ENCODE results near the gene SAMD14.
A peak's percentile ranks its signal among the peaks of the same experiment; 100 is the strongest.

DNA sequence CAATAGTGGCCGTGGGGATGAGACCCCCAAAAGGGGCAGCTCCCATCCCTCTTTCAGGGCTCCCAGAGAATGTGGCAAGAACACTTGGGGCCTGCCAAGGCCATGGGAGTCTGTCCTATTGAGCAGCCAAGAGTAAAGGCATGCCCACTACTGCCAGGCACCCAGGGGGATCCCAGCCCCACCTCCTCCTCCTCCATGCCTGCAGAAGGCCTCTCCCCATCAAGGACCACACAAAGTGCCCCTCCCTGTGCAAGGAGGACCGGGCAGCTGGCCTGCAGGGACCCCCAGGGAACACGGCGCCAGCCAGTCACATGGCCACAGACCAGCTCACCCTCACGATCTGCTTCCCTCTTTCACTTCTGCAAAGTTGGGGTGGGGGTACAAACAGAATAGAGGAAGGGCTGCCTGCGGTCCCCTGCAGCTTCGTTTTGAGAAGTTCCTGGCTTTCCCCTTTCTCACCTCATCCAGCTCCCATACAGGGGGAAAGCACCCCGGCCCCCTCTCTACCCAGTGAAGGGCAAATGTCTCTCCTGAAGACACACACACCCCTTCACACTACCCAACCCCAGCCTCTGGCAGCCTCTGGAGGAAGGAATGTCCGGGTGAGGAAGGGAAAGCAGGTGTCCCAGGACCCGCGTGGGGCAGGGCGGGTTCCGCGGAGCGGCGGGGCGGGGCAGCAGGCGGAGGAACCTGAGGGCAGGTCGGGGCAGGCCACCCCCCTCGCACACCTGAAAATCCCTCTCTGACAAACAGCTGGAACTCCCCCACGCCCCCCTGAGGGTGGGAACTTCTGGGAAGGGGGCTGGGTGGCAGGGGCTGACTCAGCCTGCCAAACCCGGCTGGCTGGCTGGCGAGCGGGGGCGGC, 18.5 kb upstream of the SAMD14 start:
- TF ChIP-seq, protein P1, sequence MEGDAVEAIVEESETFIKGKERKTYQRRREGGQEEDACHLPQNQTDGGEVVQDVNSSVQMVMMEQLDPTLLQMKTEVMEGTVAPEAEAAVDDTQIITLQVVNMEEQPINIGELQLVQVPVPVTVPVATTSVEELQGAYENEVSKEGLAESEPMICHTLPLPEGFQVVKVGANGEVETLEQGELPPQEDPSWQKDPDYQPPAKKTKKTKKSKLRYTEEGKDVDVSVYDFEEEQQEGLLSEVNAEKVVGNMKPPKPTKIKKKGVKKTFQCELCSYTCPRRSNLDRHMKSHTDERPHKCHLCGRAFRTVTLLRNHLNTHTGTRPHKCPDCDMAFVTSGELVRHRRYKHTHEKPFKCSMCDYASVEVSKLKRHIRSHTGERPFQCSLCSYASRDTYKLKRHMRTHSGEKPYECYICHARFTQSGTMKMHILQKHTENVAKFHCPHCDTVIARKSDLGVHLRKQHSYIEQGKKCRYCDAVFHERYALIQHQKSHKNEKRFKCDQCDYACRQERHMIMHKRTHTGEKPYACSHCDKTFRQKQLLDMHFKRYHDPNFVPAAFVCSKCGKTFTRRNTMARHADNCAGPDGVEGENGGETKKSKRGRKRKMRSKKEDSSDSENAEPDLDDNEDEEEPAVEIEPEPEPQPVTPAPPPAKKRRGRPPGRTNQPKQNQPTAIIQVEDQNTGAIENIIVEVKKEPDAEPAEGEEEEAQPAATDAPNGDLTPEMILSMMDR (IDR thresholded peaks at IDR 0.05), result peak in 1 of 4 experiments; percentile 52
- TF ChIP-seq POLR2A (IDR thresholded peaks at IDR 0.05), result peak; percentile 30
- TF ChIP-seq POLR2AphosphoS5 (IDR thresholded peaks at IDR 0.05), result peak; percentile 60
